ENCODE measurements around the gene PNMA6F.

PNMA6F gene

GRCh38 chrX:153318811-153319210, 2.8 kb downstream of the PNMA6F start:
- TF ChIP-seq CTCF (IDR thresholded peaks at IDR 0.05; ENCODE audit: low read depth, low read length, missing control alignments) = no peak
- Histone ChIP-seq H3K4me3 (ENCODE audit: low read depth, low read length) (no peak overlapping the region), H3K27ac (no peak overlapping the region), H3K27me3 (replicated peaks) (peaks cover 7% of the 10 kb centered on the region), H3K36me3 (replicated peaks) (no peaks in the 10 kb centered on the region)
- no peak for DNase-seq
- in situ Hi-C loops (cut with HindIII; ENCODE audit: low pct_ligation_motif_present, low sequenced_read_pairs) = no loop called here

- in situ Hi-C loops (cut with HindIII; ENCODE audit: low pct_ligation_motif_present, low sequenced_read_pairs) = no loop called here
- no peak for DNase-seq
- no peak overlapping the region for H3K27ac ChIP-seq
Observed at GRCh38 chrX:153317996-153318722, 3.4 kb downstream of the PNMA6F start.

GRCh38 chrX:153317306-153317705, 4.3 kb downstream of the PNMA6F start:
- Histone ChIP-seq H3K27ac (no peak overlapping the region), H3K36me3 (replicated peaks) (no peaks in the 10 kb centered on the region), H3K27me3 (replicated peaks) (peaks cover 7% of the 10 kb centered on the region), H3K4me3 (ENCODE audit: low read depth, low read length) (no peak overlapping the region)
- no peak for TF ChIP-seq CTCF (IDR thresholded peaks at IDR 0.05; ENCODE audit: low read depth, low read length, missing control alignments)
- no peak for DNase-seq
- in situ Hi-C loops (cut with HindIII; ENCODE audit: low pct_ligation_motif_present, low sequenced_read_pairs) = no loop called here

More at GRCh38 chrX:153317996-153318722, 3.4 kb downstream of the PNMA6F start:
- no peak for TF ChIP-seq CTCF (IDR thresholded peaks at IDR 0.05; ENCODE audit: low read depth, low read length, missing control alignments)
- H3K27me3 ChIP-seq (replicated peaks) = peaks cover 7% of the 10 kb centered on the region
- no peaks in the 10 kb centered on the region for H3K36me3 ChIP-seq (replicated peaks)
- H3K4me3 ChIP-seq (ENCODE audit: low read depth, low read length) = no peak overlapping the region

GRCh38 chrX:153312842-153313241, 8.7 kb downstream of the PNMA6F start:
- Histone ChIP-seq H3K27me3 (replicated peaks) (no peaks in the 10 kb centered on the region), H3K36me3 (replicated peaks) (no peaks in the 10 kb centered on the region), H3K4me3 (ENCODE audit: low read depth, low read length) (no peak overlapping the region), H3K27ac (no peak overlapping the region)
- TF ChIP-seq CTCF (IDR thresholded peaks at IDR 0.05; ENCODE audit: low read depth, low read length, missing control alignments) = no peak
- DNase-seq = no peak
- in situ Hi-C loops (cut with HindIII; ENCODE audit: low pct_ligation_motif_present, low sequenced_read_pairs) = no loop called here

GRCh38 chrX:153312041-153312440, 9.5 kb downstream of the PNMA6F start:
- Histone ChIP-seq H3K4me3 (ENCODE audit: low read depth, low read length) (no peak overlapping the region), H3K27me3 (replicated peaks) (no peaks in the 10 kb centered on the region), H3K27ac (no peak overlapping the region), H3K36me3 (replicated peaks) (no peaks in the 10 kb centered on the region)
- in situ Hi-C loops (cut with HindIII; ENCODE audit: low pct_ligation_motif_present, low sequenced_read_pairs) = no loop called here
- TF ChIP-seq CTCF (IDR thresholded peaks at IDR 0.05; ENCODE audit: low read depth, low read length, missing control alignments) = no peak
- no peak for DNase-seq

- H3K4me3 ChIP-seq (ENCODE audit: low read depth, low read length) = no peak overlapping the region
- no peaks in the 10 kb centered on the region for H3K27me3 ChIP-seq (replicated peaks)
- TF ChIP-seq CTCF (IDR thresholded peaks at IDR 0.05; ENCODE audit: low read depth, low read length, missing control alignments) = no peak
- H3K27ac ChIP-seq = no peak overlapping the region
- no peak for DNase-seq
- H3K36me3 ChIP-seq (replicated peaks) = no peaks in the 10 kb centered on the region
- in situ Hi-C loops (cut with HindIII; ENCODE audit: low pct_ligation_motif_present, low sequenced_read_pairs) = no loop called here
Observed at GRCh38 chrX:153310901-153311300, 10.7 kb downstream of the PNMA6F start.

All from brain microvascular endothelial cell (primary cell).